Activated CD4-positive, alpha-beta T cell treated with anti-CD3 and anti-CD28 coated beads, Interleukin-2, amount 50 U/mL, for 1 hour (primary cell): ENCODE measurements around the gene TOR4A.
"Not testable (repeated sequence)": the region's sequence is repeated elsewhere in the genome, so short reads cannot be mapped to it uniquely, and the experiment has no call there.

Experiments
- DNase-seq: peaks from one replicate; pipeline ENCODE4 v3.0.0-alpha.2; 2020

TOR4A gene

DNA sequence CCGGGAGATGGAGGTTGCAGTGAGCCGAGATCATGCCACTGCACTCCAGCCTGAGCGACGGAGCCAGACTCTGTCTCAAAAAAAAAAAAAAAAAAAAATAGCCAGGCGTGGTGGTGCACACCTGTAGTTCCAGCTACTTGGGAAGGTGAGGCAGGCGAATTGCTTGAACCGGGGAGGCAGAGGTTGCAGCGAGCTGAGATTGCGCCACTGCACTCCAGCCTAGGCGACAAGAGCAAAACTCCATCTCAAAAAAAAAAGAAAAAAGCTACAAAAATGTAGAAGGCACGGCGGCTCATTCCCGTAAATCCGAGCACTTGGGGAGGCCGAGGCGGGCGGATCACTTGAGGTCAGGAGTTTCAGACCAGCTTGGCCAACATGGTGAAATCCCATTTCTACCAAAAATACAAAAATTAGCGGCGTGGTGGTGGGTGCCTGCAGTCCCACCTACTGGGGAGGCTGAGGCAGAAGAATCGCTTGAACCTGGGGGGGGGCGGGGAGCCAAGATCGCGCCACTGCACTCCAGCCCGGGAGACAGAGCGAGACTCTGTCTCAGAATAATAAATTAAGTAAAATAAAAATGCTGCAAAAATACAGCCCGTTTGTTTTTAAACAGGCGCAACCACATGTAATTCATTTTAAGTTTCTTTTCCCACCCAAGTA is 37.9 kb upstream of the TOR4A start:
- not testable (repeated sequence) for DNase-seq

DNA sequence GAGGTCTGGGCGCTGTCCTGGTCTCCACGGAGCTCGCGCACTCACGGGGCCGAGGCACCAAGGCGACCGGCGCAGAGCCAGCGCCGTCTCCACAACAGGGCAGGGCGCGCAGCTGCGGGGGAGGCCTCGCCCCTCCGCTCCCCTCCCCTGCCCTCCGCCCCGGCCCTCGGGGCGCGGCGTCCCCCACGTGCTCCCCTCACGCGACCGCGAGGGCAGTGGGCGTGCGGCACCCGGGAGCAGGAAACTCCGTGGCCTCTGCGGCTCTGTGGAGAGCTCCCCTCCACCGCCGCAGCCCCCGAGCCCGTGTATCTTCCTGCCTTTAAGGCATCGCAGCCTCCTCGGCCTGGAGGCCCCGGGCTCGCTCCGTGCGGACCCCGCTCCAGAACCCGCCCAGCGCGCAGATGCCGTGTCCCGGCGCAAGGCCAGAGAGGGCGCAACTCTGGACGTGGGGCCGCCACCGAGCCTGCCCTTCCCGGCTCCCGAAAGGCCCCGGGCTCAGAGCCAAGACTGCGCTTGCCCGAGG is 37.1 kb upstream of the TOR4A start:
- DNase-seq: peak; percentile 54

DNA sequence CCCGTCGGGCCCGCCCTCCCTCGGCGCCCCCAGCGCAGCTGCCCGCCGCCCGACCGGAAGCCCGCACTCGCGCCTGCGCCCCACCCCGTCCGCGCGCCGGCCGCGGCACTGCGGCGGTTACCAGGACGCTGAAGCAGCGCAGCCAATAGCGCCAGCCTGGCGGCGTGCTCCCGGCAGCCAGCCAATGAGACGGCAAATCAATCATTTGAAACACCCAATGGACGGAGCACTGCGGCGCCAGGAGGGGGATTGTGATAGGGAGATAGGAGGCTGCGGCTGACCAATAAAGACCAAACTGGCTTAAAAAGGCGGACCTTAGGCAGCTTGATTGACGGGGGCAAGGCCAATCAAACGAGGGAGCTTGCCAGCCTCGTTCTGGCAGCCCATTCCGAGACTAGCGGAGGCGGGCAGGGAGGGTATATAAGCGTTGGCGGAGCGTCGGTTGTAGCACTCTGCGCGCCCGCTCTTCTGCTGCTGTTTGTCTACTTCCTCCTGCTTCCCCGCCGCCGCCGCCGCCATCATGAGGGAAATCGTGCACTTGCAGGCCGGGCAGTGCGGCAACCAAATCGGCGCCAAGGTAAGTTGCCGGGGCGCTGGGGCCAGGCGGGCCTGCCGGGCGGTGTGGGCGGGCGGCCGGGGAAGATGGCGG is 36.6 kb upstream of the TOR4A start, which contains the start of gene TUBB4B:
Gene TUBB4B, plus strand, starts transcription at position 447 of the 649 bp plus-strand sequence. Its CDS starts 74 bp downstream, at position 521.
- DNase-seq: peak; percentile 96

DNA sequence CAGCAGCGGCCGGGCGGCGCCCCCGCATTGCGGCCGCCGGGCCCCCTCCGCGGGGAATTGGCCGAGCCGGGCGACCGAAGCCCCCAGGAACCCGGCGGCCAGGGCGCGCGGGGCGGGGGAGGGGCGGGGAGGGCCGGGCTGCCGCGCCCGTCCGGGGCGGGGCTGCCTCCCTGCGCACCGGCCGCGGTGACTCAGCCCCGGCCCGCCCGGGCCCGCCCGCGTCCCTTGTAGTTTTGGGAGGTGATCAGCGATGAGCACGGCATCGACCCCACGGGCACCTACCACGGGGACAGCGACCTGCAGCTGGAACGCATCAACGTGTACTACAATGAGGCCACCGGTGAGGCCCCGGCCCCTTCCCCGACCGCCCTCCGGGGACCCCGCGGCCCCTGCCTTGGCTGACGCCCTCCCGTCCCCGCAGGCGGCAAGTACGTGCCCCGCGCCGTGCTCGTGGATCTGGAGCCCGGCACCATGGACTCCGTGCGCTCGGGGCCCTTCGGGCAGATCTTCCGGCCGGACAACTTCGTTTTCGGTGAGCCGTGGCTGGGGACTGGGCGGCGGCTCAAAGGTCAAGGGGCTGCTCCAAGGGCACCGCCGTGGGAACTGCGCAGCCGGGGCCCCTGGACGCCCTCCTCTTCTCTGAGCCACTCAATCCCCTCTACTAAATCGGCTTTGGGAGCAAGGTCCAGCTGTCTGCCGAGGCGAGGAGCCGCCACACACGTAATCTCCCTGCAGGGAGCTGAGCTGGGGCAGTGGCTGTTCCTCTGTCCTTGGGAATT is 35.8 kb upstream of the TOR4A start:
- DNase-seq: peak; percentile 70

DNA sequence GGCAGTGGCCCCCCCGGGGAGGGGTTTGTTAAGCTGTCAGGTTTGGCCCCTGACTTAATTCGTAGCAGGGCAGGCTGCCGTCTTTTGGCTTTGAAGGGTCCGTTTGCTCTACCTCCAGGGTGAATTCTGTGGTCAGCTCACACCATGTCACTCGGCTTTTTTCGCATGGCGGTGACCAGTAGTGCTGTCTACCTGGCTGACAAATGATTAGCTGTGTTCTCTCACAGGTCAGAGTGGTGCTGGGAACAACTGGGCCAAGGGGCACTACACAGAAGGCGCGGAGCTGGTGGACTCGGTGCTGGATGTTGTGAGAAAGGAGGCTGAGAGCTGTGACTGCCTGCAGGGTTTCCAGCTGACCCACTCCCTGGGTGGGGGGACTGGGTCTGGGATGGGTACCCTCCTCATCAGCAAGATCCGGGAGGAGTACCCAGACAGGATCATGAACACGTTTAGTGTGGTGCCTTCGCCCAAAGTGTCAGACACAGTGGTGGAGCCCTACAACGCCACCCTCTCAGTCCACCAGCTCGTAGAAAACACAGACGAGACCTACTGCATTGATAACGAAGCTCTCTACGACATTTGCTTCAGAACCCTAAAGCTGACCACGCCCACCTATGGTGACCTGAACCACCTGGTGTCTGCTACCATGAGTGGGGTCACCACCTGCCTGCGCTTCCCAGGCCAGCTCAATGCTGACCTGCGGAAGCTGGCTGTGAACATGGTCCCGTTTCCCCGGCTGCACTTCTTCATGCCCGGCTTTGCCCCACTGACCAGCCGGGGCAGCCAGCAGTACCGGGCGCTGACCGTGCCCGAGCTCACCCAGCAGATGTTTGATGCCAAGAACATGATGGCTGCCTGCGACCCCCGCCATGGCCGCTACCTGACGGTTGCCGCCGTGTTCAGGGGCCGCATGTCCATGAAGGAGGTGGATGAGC is 35.0 kb upstream of the TOR4A start:
- DNase-seq: no peak

DNA sequence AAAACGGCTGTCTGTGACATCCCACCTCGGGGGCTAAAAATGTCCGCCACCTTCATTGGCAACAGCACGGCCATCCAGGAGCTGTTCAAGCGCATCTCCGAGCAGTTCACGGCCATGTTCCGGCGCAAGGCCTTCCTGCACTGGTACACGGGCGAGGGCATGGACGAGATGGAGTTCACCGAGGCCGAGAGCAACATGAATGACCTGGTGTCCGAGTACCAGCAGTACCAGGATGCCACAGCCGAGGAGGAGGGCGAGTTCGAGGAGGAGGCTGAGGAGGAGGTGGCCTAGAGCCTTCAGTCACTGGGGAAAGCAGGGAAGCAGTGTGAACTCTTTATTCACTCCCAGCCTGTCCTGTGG is 34.3 kb upstream of the TOR4A start:
- DNase-seq: not testable (repeated sequence)

DNA sequence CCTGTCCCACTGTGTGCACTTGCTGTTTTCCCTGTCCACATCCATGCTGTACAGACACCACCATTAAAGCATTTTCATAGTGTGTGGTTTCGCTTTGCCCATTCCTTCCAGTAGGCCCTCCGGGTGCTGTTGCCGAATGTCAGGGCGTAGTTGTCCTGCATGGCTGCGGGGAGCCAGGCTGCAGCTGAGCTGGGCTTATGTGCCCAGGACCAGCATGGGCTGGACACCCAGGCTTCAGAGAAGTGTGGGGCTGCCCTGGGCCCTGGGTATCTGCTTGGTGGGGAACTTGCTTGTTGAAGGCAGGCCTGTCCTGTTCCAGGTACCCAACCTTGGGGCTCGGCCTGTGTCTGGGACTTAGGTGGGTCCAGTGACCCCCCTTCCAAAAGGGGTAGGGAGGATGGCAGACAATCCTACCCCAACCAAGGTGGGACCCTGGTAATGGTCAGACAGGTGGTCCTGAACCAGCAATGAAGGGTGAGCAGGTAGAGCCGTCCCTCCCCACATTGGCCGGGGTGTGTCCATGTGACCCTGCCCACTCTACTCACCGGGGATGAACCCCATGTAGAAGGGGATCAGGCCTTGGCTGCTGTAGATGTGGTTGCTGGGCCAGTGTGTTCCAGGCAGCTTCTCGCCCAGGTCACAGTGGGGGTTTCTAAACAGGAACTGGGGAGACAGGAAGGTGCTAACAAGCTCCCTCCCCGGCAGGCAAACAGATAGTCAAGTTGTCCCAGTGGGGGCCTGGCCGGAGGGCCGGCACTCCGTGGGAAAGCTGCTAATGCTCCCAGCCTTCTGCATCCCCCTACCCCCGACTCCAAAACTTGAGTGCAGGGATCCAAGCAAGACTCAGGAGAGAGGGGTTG is 33.7 kb upstream of the TOR4A start:
- no peak for DNase-seq

DNA sequence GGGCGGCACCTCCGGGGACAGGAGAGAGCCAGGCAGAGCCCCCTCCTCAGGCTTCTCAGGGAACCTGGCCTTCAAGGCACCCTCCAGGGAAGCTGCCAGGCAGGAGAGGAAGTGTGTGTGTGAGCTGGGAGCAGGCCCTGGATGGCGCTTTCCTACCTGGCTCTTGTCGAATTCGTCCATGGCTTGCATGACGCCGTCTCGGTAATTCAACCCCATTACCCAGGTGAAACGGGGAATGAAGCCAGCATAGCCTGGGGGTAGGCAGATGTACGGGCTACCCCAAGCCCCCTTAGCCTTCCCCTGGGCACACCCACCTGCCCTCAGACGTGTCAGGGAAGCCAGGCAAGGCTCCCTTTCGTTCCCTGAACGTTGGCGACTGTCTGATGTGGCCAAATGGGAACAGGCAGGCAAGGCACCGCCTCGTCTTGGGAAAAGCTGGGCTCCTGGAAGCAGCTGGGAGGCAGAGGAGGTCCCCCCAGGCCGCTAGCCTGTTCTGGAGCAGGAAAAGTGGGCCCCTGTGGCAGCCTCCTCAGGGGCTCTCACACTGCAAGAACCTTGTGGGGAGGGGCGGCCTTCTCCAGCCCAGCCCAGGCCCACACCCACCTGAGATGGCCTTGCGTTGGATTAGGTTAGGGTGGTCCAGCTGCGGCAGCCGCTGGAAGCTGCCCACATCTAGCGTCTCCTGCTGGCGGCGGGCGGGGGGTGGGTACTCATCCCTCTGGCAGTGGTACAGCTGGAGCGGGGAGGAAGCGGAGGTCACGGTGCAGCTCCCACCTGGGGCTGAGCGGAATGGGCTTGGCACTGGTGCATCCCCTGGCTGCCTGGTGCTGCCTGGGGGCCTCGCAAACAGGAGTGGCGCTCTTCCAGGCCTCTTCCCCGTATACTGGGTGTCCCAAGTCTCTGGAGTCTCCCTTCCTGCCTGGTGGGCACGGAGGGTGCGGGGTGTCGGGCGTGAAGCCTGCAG is 32.8 kb upstream of the TOR4A start:
- no peak for DNase-seq

DNA sequence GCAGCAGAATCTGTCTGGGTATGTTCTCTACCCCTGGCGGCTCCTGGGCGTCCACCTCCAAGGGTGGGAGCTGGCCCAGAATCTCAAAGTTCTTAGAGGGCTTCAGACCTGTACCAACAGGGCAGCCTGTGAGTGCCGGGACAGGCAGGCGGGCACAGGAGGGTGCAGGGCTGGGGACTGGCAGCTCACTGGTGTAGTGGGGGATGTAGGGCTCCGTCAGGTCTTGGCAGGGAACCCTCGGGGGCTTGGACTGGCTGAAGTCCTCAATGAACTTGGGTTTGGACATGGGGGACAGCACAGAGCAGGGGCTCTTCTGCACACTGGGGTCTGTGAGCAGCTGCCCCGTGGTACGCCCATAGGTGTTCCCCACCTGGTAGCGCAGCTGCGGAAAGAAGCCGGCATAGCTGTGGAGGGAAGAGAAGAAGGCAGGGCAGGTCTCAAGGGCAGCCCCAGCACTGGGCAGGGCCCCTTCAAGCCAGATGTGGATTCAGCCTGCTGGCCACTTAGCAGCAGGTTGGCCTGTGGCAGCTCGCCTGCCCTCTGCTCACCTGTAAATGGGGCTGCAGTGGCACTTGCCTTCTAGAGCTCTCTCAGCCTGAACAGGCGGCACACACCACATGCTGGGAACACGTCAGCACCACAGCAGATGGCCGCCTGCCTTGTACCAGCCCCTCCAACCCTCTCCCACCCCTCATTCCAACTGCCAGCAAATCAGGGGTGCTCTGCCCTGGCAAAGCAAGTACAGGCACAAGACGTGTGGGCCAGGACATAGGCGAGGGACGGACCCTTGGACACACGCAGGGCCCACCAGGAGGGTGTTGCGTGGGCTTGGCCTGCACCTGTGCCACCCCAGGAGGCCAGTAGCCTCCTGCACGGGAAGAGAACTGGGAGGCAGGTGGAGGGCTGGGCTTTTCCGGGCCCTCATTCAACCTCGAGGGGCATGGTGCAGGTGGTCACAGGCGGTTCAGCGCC is 31.8 kb upstream of the TOR4A start:
- DNase-seq: no peak

DNA sequence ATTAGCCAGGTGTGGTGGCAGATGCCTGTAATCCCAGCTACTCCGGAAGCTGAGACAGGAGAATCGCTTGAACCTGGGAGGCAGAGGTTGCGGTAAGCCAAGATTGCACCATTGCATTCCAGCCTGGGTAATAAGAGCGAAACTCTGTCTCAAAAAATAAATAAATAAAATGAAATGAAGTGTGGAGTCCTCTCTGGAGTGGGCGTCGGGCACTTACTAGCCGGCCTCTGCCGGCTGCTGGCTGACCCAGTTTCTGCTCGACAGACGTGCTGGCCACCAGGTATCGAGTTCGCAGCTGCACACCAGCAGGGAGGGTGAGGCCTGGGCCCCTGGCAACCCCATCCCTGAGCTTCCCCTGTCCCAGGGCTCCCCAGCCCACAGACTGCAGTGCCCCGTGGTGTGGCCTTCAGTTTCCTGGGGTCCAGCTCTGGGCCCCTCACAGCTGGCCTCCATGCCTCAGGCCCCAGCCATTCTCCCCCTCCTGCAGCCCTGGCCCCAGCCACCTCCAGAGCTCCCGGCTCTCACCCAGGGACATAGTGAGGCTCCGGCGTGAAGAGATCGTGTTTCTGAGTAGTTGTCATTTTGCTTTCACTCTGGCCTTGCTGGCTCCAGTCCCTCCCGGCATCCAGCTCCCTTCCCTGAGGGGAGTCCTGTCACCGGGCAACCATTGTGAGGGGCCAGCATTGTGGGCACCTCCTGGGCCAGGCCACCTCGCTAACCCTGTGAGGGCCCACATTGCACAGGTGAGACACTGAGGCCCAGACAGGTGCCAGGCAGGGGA is 30.2 kb upstream of the TOR4A start:
- no peak for DNase-seq

DNA sequence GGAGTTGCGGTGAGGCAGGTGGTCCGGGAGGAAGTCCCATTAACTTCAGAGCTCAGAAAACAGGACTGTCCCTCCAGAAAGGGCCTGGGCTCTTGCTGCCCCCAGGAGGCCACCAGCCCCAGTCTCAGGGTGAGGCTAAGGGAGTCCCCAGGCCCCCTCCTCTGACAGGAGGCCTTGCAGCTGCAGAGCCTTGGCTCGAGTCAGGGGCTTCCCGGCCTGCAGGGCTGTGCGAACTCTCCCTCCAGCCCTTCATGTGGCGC is 29.7 kb upstream of the TOR4A start:
- no peak for DNase-seq

DNA sequence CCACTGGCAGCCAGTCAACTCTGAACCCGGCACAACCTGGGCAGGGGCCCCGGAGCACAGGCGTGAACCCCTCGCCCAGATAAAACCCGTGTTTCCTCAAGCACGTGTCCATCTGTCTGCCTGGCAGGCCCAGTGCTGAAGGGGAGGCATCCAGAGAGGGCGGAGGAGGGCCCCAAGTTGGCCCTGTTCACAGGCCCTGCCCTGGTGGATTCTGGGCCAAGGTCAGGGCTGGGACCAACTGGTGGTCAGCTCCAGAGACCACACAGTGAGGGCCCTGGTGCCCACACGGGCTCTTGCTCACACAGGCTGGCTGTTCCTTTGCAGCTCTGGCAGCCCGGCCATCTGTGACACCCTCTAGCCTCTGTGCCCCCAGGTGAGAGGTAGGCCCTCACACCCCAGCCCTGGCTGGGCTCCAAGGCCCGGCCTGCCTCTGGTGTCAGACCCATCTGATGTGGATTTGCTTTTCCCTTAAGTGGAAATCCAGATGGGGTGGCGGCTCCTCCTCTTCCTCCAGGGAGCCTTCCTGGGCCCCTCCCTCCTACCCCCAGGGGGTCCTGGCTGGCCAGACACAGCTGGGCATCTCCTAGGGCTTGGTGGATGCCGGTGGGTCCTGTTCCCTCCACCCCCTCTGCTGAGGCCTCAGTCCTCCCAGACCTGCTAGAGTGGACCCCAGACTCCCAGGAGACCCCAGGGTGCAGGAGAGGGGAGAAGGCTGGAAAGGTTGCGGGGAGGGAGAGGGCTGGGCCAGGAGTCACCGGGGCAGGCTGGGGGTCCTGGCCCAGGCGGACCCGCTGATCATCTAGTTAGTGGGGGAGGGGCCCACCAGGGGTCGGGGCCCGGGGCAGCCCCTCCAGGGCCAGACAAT is 27.0 kb upstream of the TOR4A start:
- DNase-seq: no peak

DNA sequence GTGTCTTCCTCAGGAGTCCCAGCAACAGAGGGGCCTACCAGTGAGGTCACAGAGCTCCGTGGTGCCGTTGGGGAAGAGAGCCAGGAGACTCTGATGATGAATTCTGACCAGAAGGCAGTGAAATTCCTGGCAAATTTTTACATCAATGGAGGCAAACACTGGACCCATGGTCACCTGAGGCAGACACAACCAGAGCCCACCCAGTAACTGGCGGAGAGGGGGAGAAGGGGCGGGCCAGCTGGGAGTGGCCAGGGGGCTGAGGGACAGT is 26.4 kb upstream of the TOR4A start, which contains the start of gene STPG3:
Gene STPG3, plus strand, starts transcription at position 93 of the 268 bp plus-strand sequence. Its CDS starts 1 bp downstream, at position 94.
- DNase-seq: no peak

DNA sequence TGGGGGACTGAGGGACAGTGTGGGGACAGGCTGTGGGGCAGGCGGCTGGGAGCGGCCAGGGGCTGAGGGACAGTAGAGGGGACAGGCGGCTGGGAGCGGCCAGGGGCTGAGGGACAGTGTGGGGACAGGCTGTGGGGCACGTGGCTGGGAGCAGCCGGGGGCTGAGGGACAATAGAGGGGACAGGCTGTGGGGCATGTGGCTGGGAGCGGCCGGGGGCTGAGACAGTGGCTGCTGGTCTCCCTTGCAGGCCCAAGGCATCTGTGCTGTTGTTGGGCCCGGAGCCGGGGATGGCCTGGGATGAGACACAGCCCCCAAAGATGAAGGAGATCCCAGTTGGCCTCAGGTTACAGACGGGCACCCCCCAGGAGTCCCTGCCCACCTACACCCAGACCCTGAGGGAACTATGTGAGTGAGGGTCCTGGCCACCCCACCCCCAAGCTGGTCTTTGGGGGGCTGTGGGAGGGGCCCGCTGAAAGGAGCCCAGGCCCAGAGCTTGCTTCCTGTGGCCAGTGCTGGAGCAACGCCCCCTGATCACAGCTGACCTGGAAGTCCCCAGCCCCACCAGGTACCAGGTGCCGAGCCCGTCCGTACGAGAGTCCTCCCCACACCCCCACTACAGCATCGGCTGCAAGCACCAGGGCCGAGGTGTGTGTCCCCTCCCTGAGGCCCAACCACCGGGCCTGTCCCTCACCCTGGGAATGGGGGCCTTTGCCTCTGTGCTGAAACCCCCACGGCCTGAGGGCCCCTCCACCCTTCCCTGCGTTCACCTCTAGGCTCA is 25.8 kb upstream of the TOR4A start:
- DNase-seq: no peak

DNA sequence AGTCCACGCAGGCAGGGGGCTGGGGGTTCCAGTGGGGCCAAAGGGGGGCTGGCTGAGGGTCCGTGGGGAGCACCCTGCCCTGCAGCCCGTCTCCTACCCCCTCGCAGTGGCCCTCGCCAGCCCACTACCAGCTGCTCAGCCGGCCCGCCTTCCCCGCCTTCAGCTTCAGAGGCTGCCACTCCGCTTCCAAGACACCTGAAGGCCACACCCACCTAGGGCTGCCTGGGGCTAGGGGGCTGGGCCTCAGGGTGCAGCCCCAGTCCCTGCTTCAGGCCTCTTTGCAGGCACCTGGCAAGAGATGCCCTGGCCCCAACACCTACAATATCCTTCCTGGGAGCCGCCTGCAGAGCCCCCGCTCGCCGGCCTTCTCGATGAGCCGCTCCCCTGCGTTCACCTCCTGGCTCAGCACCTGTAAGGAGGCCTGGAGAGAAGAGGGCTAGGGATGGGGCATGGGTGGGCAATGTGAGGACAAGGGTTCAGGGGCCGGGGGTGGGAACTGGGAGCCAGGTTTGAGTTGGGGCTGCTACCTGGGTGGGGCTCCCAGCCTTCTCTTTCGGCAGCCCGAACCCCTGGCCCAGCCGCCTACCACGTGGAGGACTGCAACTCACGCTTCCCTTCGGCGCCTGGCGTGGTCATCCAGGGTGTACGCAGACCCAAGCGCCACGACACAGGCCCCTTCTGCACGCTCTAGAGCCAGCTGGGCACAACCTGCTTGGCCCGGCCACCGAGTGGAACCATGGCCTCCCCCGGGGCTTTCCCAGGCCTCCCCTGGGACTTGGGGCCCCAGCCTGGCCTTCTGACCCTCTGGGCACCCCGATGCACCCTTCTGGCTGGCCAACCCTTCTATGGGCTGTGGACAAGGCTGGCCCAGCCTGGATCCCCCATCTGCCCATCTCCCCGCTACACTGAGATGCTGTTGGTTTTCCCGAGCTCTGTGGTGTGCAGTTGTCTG is 24.7 kb upstream of the TOR4A start:
- DNase-seq: no peak
